Stimulated activated naive CD4-positive, alpha-beta T cell (primary cell): ENCODE data around the gene ZNF398.
"Not testable (repeated sequence)": the region's sequence is repeated elsewhere in the genome, so short reads cannot be mapped to it uniquely, and the experiment has no call there.

Experiments
- DNase-seq, 6 experiments: peaks; one replicate each; lab custom pipeline; 2025; lab: John Stamatoyannopoulos, UW

Gene ZNF398

GRCh38 chr7:149225656-149226055, 78.4 kb downstream of the ZNF398 start:
- no peak for DNase-seq

DNA sequence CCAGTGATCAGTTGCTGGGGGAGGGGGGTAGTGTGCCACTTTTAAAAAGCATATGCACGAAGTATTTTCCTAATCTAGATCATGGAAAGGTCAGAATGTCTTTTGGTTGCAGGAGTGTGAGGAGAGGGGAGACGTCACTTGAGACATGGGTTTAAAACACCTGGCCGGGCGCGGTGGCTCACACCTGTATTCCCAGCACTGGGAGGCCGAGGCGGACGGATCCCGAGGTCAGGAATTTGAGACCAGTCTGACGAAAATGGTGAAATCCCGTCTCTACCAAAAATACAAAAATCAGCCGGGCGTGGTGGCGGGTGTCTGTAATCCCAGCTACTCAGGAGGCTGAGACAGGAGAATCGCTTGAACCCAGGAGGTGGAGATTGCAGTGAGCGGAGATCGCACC, 79.1 kb downstream of the ZNF398 start:
- DNase-seq: not testable (repeated sequence)

DNA sequence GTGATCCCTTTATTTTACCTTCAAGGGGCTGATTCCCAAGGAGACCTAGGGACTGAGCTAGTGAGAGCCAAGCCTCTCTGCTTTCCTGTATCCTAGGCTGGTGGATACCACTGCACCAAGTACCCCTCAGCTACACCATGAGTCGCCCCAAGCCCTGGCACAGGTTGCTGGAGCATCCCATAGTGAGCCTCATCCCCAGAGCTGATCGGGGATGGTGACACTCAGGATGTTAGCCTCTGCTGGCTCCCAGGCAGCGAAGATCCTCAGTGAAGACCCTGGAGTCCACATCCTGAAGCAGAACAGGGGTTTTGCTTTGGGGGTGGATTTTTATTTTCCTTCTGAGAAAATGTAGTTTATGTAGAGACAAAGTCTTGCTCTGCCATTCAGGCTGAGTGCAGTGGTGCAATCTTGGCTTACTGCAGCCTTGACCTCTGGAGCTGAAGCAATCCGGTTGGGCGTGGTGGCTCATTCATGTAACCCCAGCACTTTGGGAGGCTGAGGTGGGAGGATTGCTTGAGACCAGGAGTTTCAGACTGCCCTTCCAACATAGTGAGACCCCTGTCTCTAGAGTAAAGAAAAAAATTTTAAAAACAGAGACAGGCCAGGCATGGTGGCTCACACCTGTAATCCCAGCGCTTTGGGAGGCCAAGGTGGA, 79.7 kb downstream of the ZNF398 start:
- DNase-seq: no peak

DNA sequence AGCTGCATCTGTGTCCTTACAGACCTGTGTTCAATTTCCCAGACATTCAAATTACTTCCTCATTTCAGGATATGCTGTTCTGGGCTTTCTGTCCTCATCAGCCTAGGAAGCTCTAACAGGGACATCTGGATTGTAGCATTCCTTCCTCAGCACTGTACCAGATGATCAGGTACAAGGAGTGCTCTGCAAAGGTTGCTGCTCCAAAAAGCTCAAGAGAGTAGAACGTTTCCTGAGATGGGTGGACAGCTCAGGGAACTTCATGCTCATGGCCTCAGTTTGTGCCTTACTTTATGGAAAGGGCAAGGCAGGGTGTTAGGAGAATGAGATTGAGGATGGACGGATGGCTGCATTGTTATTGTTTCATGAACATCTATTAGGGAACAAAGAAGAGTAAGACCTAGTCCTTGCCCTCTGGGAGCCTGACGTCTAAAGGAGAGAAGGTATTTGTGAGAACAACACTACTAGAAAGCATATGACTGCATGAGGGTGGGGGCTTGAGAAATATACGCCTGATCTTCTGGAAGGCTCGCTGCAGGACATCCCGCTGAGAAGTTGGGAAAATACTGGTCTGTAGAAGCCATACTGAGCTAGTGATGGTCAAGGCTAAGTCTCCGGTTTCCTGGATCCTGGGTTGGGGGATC, 81.7 kb downstream of the ZNF398 start:
- DNase-seq: no peak

GRCh38 chr7:149229526-149229925, 82.3 kb downstream of the ZNF398 start:
- no peak for DNase-seq

DNA sequence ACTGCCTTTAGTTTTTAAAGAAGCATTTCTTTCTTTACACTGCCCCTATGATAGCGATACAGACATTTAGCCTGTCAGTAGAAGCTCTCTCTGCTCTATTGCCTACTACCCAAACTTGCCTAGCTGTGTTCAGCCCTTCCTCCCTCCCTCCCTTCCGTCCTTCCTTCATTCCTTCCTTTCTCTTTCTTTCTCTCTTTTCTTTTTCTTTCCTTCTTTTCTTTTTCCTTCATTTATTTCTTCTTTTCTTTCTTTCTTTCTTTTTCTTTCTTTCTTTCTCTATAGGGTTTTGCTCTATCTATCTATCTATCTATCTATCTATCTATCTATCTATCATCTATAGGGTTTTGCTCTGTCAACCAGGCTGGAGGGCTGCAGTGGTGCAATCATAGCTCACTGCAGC, 85.1 kb downstream of the ZNF398 start:
- DNase-seq: no peak
